Kidney epithelial cell (primary cell): Measurements from ENCODE around the gene CEP250. TPM values are rescaled to one million over a fixed set of nuclear protein-coding genes. Genes with fewer than 3 reads are reported as not detected.

Experiments used
- DNase-seq: peaks from one replicate; pipeline ENCODE4 v3.0.0-alpha.2; 2010; ENCODE audit warnings: low read depth
- H3K27me3 ChIP-seq: 2 replicates; pipeline ENCODE4 v1.6.0; 2011; ENCODE audit warnings: low read length; ENCODE audit not compliant: control insufficient read depth, insufficient read depth
- H3K36me3 ChIP-seq: 2 replicates; pipeline ENCODE4 v1.5.1; 2011; ENCODE audit warnings: low read length; ENCODE audit not compliant: control insufficient read depth, insufficient read depth
- H3K4me3 ChIP-seq: 2 replicates; pipeline ENCODE4 v1.5.1; 2011; ENCODE audit warnings: low read depth, mild to moderate bottlenecking, control low read depth, low read length
- total RNA-seq: library from RNA; depleted of rRNA; stranded (reverse); fragments of >200 nt; gene quantifications from 2 replicates; pipeline ENCODE4 v1.2.3, GENCODE V29; 2015
- TF ChIP-seq, protein P1 (sequence below): IDR thresholded peaks from 2 replicates; pipeline ENCODE4 v1.5.1; 2011; ENCODE audit warnings: mild to moderate bottlenecking, moderate library complexity, low read length, control low read depth, inconsistent platforms; ENCODE audit not compliant: insufficient read depth, poor library complexity, severe bottlenecking

Gene CEP250
- total RNA-seq, 1 donor from 2014 or later = 65.3 TPM

DNA sequence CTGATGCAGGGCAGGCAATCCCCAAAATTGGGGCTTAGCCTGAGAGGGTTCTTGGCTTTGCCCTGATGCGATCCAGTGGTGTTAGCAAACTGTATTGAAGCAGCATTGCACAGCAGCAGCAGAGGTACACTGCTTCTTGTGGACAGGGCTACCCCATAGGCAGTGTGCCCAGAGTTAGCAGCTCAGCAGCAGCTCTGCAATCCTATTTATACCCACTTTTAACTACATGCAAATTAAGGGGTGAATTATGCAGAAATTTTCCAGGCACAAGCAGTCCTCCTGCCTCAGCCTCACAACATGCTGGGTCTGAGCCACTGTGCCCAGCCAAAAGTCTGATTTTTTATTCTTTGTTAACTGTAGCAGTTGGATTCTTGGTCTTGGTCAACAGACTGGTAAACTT lies 70.2 kb downstream of the CEP250 start:
- Histone ChIP-seq H3K4me3 (no peak overlapping the region), H3K36me3 (no peaks in the 10 kb centered on the region), H3K27me3 (no peaks in the 10 kb centered on the region)
- no peak for DNase-seq
- TF ChIP-seq, protein P1, sequence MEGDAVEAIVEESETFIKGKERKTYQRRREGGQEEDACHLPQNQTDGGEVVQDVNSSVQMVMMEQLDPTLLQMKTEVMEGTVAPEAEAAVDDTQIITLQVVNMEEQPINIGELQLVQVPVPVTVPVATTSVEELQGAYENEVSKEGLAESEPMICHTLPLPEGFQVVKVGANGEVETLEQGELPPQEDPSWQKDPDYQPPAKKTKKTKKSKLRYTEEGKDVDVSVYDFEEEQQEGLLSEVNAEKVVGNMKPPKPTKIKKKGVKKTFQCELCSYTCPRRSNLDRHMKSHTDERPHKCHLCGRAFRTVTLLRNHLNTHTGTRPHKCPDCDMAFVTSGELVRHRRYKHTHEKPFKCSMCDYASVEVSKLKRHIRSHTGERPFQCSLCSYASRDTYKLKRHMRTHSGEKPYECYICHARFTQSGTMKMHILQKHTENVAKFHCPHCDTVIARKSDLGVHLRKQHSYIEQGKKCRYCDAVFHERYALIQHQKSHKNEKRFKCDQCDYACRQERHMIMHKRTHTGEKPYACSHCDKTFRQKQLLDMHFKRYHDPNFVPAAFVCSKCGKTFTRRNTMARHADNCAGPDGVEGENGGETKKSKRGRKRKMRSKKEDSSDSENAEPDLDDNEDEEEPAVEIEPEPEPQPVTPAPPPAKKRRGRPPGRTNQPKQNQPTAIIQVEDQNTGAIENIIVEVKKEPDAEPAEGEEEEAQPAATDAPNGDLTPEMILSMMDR = no peak

DNA sequence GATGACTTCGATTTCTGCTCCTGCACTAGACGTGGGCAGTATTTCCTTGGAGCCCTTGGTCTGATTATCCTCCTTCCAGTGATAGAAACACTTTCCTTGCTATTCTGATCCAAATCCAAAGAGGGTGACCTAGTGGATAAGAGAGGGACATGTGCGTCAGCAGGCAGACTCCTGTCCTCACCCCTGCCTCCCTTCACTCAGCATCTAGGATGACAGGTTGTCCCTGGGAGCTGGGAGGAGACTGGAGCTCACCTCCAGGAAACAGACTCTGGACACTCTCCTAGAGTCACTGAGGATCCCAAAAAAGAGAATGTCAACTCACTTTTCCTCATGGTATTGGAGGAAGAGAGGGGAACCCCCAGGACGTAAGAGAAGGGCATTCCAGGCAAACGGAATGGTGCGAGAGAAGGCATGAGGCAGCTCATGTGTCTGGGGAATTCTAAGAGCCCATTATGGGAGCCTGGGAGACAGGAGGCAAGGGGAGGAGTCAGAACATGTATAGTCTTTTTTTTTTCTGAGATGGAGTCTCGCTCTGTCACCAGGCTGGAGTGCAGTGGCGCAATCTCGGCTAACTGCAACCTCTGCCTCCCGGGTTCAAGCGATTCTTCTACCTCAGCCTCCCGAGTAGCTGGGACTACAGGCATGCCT lies 71.8 kb downstream of the CEP250 start:
- H3K36me3 ChIP-seq = no peaks in the 10 kb centered on the region
- H3K4me3 ChIP-seq = no peak overlapping the region
- H3K27me3 ChIP-seq = no peaks in the 10 kb centered on the region
- DNase-seq = no peak
- TF ChIP-seq, protein P1 = no peak

DNA sequence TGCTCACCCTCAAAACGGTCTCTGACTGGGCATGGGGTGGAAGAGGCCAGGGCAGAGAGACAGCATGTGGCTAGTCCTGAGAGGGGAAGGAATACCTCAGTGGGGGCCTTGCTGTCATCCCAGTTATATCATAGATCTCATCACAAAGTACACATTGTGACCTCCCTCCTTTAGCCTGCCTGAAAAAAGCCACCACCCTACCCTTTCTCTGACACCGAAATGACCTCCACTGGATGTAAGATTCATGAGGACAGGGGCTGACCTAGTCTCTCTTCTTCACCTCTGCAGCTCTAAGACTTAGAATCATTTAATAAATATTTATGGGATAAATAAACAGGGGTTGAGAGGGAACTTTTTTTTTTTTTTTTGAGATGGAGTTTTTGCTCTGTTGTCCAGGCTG lies 74.2 kb downstream of the CEP250 start, which contains the start of gene C20orf173:
Gene C20orf173 (minus strand): TSS at position 101 of the 400 bp plus-strand sequence. CDS start 279 bp downstream, outside the sequence.
- DNase-seq = no peak
- H3K27me3 ChIP-seq = no peaks in the 10 kb centered on the region
- H3K4me3 ChIP-seq = no peak within 1 kb of the TSS
- TF ChIP-seq, protein P1 = no peak
- H3K36me3 ChIP-seq = no peaks in the 10 kb centered on the region

DNA sequence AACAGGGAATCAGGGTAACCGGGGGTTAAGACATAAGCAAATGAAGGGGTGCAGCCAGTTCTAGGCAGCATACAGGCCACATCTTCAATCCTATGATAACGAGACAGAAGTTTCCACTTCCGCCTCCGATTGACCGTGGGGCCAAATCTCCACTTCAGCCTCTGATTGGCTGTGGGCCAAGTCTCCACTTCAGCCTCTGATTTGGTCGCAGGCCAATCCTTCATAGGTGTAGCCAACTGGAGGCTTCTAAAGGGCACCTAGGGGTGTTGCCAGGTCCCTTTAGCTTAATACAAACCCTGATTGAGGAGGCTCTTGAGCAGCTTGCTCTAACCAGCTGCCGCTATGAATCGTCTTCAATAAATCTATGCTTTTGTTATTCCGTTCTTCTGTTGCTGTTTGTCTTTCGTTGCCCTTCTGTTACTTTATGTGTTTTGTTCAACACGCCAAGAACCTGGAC lies 84.4 kb downstream of the CEP250 start:
- peaks cover 3% of the 10 kb centered on the region for H3K36me3 ChIP-seq
- H3K27me3 ChIP-seq = no peaks in the 10 kb centered on the region
- H3K4me3 ChIP-seq = no peak overlapping the region
- DNase-seq = no peak
- TF ChIP-seq, protein P1 = no peak

DNA sequence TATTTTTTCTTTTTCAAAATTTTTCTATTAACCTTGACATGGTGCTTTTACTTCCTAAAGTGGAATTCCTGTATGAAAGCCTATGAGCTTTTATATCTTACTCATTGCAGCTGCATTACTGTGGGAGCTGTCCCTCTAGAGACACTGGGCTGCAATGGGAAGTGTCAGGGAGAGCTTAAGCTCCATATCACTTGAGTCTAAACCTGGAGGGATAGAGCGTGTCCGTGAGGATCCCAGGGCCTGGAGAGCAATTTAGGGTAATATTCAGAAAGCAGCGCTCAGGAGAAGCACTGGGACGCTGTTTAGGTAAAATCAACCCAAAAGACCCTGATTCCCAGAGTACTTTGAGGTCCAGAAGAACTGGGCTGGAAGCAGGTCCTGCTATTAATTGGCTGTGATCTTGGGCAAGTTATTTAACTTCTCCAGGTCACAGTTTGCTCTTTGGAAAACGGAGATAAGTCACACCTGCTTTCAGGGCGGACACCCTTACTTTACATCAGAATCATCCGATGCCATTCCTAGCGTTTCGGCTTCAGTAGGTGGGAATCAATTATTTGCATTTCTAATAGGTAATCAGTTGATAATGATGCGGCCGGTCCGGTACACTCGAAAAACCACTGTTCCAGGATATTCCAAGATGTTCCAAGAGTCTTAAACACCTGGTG lies 85.9 kb downstream of the CEP250 start:
- no peaks in the 10 kb centered on the region for H3K27me3 ChIP-seq
- DNase-seq = no peak
- TF ChIP-seq, protein P1 = no peak
- H3K4me3 ChIP-seq = peak overlapping the region; percentile 80
- peaks cover 3% of the 10 kb centered on the region for H3K36me3 ChIP-seq
